GM23338 (cell line): ENCODE measurements around the gene SNAI1. TPM values are rescaled to one million over a fixed set of nuclear protein-coding genes. Genes with fewer than 3 reads are reported as not detected.

Experiments used
- ATAC-seq: fragments of 200-7000 bp; cut with Tn5 transposase; 3 replicates; pipeline ENCODE4 v1.9.1; 2020
- DNase-seq: peaks from one replicate; pipeline ENCODE4 v3.0.0-alpha.2; 2015; ENCODE audit warnings: low spot score
- H2AFZ ChIP-seq: fragments of 200-600 bp; sonication (generic); 2 replicates; pipeline ENCODE4 v1.8.0; 2016; ENCODE audit warnings: antibody characterized with exemption, mild to moderate bottlenecking, moderate library complexity
- H3F3A ChIP-seq: fragments of 200-600 bp; sonication (generic); replicated peaks from 2 replicates; pipeline ENCODE4 v1.8.0; 2017; ENCODE audit warnings: antibody characterized with exemption, mixed run types, low read depth
- H3K27ac ChIP-seq: fragments of 200-600 bp; sonication (generic); 2 replicates; pipeline ENCODE4 v1.6.1; 2016; ENCODE audit warnings: low read depth
- H3K27me3 ChIP-seq: fragments of 200-600 bp; sonication (generic); 2 replicates; pipeline ENCODE4 v1.8.0; 2016; ENCODE audit warnings: mild to moderate bottlenecking, mixed run types, moderate library complexity; ENCODE audit not compliant: insufficient read depth
- H3K36me3 ChIP-seq: fragments of 200-600 bp; sonication (generic); 2 replicates; pipeline ENCODE4 v1.8.0; 2016; ENCODE audit warnings: mild to moderate bottlenecking; ENCODE audit not compliant: insufficient read depth
- H3K4me1 ChIP-seq: fragments of 200-600 bp; sonication (generic); 2 replicates; pipeline ENCODE4 v1.8.0; 2016; ENCODE audit warnings: mild to moderate bottlenecking, moderate library complexity; ENCODE audit not compliant: insufficient read depth
- H3K4me2 ChIP-seq: fragments of 200-600 bp; sonication (generic); 2 replicates; pipeline ENCODE4 v1.7.1; 2017; ENCODE audit warnings: mixed run types
- H3K4me3 ChIP-seq: fragments of 200-600 bp; sonication (generic); 2 replicates; pipeline ENCODE4 v1.6.1; 2016; ENCODE audit warnings: mixed run types
- H3K79me2 ChIP-seq: fragments of 200-600 bp; sonication (generic); replicated peaks from 2 replicates; pipeline ENCODE4 v1.8.0; 2017; ENCODE audit warnings: mild to moderate bottlenecking; ENCODE audit not compliant: insufficient read depth
- H3K9me2 ChIP-seq: fragments of 200-600 bp; sonication (generic); 2 replicates; pipeline ENCODE4 v1.8.0; 2017; ENCODE audit not compliant: insufficient read depth
- H4K20me1 ChIP-seq: fragments of 200-600 bp; sonication (generic); replicated peaks from 2 replicates; pipeline ENCODE4 v1.8.0; 2017; ENCODE audit warnings: mild to moderate bottlenecking; ENCODE audit not compliant: insufficient read depth
- H3K27ac Mint-ChIP-seq: 2 replicates; pipeline ENCODE4 v1.8.0; 2020; ENCODE audit warnings: inconsistent platforms, mild to moderate bottlenecking, moderate library complexity, mixed read lengths
- H3K27me3 Mint-ChIP-seq: 3 replicates; pipeline ENCODE4 v1.8.0; 2022; ENCODE audit warnings: low read depth, mild to moderate bottlenecking, moderate library complexity, mixed read lengths, inconsistent platforms; ENCODE audit not compliant: insufficient read depth, poor library complexity
- H3K36me3 Mint-ChIP-seq: 3 replicates; pipeline ENCODE4 v1.8.0; 2021; ENCODE audit warnings: low read depth, mild to moderate bottlenecking, inconsistent platforms, moderate library complexity, mixed read lengths
- H3K4me1 Mint-ChIP-seq: 3 replicates; pipeline ENCODE4 v1.8.0; 2020; ENCODE audit warnings: mild to moderate bottlenecking, inconsistent platforms, mixed read lengths
- H3K4me3 Mint-ChIP-seq: 3 replicates; pipeline ENCODE4 v1.8.0; 2021; ENCODE audit warnings: moderate library complexity, mild to moderate bottlenecking, inconsistent platforms, mixed read lengths
- H3K9me3 Mint-ChIP-seq: 3 replicates; pipeline ENCODE4 v1.8.0; 2020; ENCODE audit warnings: moderate library complexity, mild to moderate bottlenecking, inconsistent platforms, mixed read lengths
- CTCF ChIP-seq, 2 experiments: fragments of 200-600 bp in 1 of 2; sonication (generic) in 1 of 2; conservative IDR thresholded peaks; 2 replicates each; pipeline versions ENCODE4 v1.5.1 to v1.6.1; 2016 to 2017; ENCODE audit warnings: antibody characterized with exemption in 2 of 2, low read depth in 2 of 2, mild to moderate bottlenecking in 2 of 2, moderate library complexity in 1 of 2
- EZH2 ChIP-seq: fragments of 200-600 bp; sonication (generic); IDR thresholded peaks from one replicate; pipeline ENCODE4 v1.8.0; 2017; ENCODE audit warnings: antibody characterized with exemption, mild to moderate bottlenecking, low read depth; ENCODE audit not compliant: unreplicated experiment
- EZH2phosphoT487 ChIP-seq: fragments of 200-600 bp; sonication (generic); IDR thresholded peaks from one replicate; pipeline ENCODE4 v1.8.1; 2018; ENCODE audit warnings: antibody characterized with exemption; ENCODE audit not compliant: unreplicated experiment
- NANOG ChIP-seq: IDR thresholded peaks from 2 replicates; pipeline ENCODE4 v1.6.1; 2016; ENCODE audit warnings: antibody characterized with exemption, borderline replicate concordance
- POLR2AphosphoS5 ChIP-seq: IDR thresholded peaks from 2 replicates; pipeline ENCODE4 v1.6.1; 2016; ENCODE audit warnings: antibody characterized with exemption, low read depth
- STAT1 ChIP-seq: IDR thresholded peaks from one replicate; pipeline ENCODE4 v1.6.1; 2016; ENCODE audit warnings: antibody characterized with exemption; ENCODE audit not compliant: unreplicated experiment
- ZNF114 ChIP-seq: fragments of 250-450 bp; sonication (Bioruptor Pico); IDR thresholded peaks from 2 replicates; pipeline ENCODE4 v1.5.0; 2020; ENCODE audit warnings: mild to moderate bottlenecking, moderate library complexity
- polyA plus RNA-seq: library from polyadenylated mRNA; unstranded; fragments of >200 nt; fragmentation: Nextera tagmentation; extraction: Ambion mirVana; gene quantifications from 2 replicates; pipeline ENCODE4 v1.2.1, GENCODE V29; 2016
- total RNA-seq: library from RNA; depleted of rRNA; stranded (reverse); fragments of >200 nt; shearing (Covaris generic); gene quantifications from 2 replicates; pipeline ENCODE4 v1.2.3, GENCODE V29; 2014

The SNAI1 gene
- total and polyA plus RNA-seq, 2 experiments from 2014 or later: 4.2 to 8.4 TPM

GRCh38 chr20:49964964-49965780 lies 17.6 kb upstream of the SNAI1 start:
- no peaks in the 10 kb centered on the region for H3K9me2 ChIP-seq
- peaks cover 2% of the 10 kb centered on the region for H3K27me3 Mint-ChIP-seq
- TF ChIP-seq POLR2AphosphoS5: no peak
- peak; percentile 91 to 97 for TF ChIP-seq CTCF (conservative IDR thresholded peaks at IDR 0.05; ENCODE audit: low read depth in 2 of 2)
- no peaks in the 10 kb centered on the region; the same call in 1 of the 2 replicates for H3K4me1 ChIP-seq
- H3K4me2 ChIP-seq: no peak overlapping the region
- no peaks in the 10 kb centered on the region for H3F3A ChIP-seq
- H3K27ac ChIP-seq: no peak overlapping the region
- H2AFZ ChIP-seq: no peak overlapping the region
- H3K4me3 Mint-ChIP-seq: no peak overlapping the region
- H3K36me3 Mint-ChIP-seq: peaks cover 6% of the 10 kb centered on the region
- H3K27me3 ChIP-seq: no peaks in the 10 kb centered on the region
- peak; percentile 89 for DNase-seq
- peaks cover 2% of the 10 kb centered on the region; the same call in 2 of the 3 replicates for H3K4me1 Mint-ChIP-seq
- H3K36me3 ChIP-seq: 0 out of 2 replicates have a peak, but pooled peaks cover under 1% of the 10 kb centered on the region
- ATAC-seq: peak; percentile 94
- H3K27ac Mint-ChIP-seq: no peak overlapping the region
- H3K4me3 ChIP-seq: no peak overlapping the region
- H3K9me3 Mint-ChIP-seq: no peaks in the 10 kb centered on the region
- no peaks in the 10 kb centered on the region for H3K79me2 ChIP-seq
- no peaks in the 10 kb centered on the region for H4K20me1 ChIP-seq

DNA sequence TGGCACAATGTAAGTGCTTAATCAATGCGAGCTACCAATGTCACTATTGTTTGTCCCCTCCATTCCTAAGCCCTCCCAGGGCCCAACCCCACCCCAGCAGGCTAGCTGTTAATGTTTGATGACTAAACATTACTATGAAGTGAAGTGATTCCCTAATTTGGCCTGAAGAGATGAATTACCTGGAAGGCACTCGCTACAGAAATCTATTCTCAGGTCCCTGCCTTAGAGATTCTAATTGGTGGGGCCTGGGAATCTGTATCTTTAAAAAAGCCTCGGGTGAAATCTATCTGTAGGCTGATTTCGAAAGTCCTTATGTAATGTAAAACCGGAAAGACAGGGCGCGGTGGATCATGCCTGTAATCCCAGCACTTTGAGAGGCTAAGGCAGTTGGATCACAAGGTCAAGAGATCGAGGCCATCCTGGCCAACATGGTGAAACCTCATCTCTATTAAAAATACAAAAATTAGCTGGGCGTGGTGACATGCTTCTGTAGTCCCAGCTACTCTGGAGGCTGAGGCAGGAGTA lies 16.9 kb upstream of the SNAI1 start:
- DNase-seq: no peak
- peaks cover 4% of the 10 kb centered on the region; the same call in 2 of the 3 replicates for H3K4me1 Mint-ChIP-seq
- ATAC-seq: no peak
- H3K36me3 ChIP-seq: no peaks in the 10 kb centered on the region
- H3K4me3 Mint-ChIP-seq: no peak overlapping the region
- no peaks in the 10 kb centered on the region for H3K79me2 ChIP-seq
- no peak overlapping the region for H3K27ac ChIP-seq
- H2AFZ ChIP-seq: no peak overlapping the region
- H3K27me3 Mint-ChIP-seq: peaks cover 2% of the 10 kb centered on the region
- no peaks in the 10 kb centered on the region for H3K9me2 ChIP-seq
- TF ChIP-seq ZNF114 (CRISPR knock-in tag) (no peak), EZH2phosphoT487 (no peak), NANOG (no peak), EZH2 (no peak), STAT1 (no peak), CTCF (conservative IDR thresholded peaks at IDR 0.05; ENCODE audit: low read depth in 2 of 2) (no peak)
- H3K36me3 Mint-ChIP-seq: peaks cover 4% of the 10 kb centered on the region; the same call in 2 of the 3 replicates
- no peak overlapping the region for H3K4me3 ChIP-seq
- no peaks in the 10 kb centered on the region for H3K9me3 Mint-ChIP-seq
- H3K4me2 ChIP-seq: no peak overlapping the region
- H3K27me3 ChIP-seq: no peaks in the 10 kb centered on the region
- no peak overlapping the region for H3K27ac Mint-ChIP-seq
- H3F3A ChIP-seq: no peaks in the 10 kb centered on the region
- no peaks in the 10 kb centered on the region for H4K20me1 ChIP-seq
- H3K4me1 ChIP-seq: no peaks in the 10 kb centered on the region; the same call in 1 of the 2 replicates
